HUDEP-2 (cell line): ENCODE data around the gene AOPEP.
A peak's percentile ranks its signal among the peaks of the same experiment; 100 is the strongest.

Experiments used
- DNase-seq, 76 experiments: peaks; one replicate each; lab custom pipeline; 2025; ENCODE audit not compliant: unreplicated experiment in 76 of 76; lab: John Stamatoyannopoulos, UW

AOPEP gene

GRCh38 chr9:95116002-95116807 lies 389.7 kb downstream of the AOPEP start:
- no peak for DNase-seq

DNA sequence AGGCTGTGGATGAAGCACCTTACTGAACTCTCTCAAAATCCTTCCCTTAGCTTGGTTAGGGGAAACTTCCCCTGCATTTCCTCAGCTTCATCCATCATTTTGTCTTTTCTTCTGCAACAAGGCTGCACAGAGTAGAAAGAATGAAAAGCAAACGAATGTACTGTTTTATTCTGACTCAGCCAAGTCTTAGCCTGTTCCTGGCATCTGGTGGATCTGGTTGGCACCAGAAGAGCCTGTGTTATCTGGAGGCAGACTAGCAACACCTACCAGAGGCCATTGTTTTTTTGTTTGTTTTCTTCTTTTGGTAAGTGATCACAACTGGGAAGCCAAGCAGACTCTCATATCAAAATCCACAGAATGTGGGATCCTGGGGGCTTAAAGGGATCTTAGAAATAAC lies 390.3 kb downstream of the AOPEP start:
- DNase-seq, result no peak

- DNase-seq, result no peak
Measured at GRCh38 chr9:95118596-95118995, 392.1 kb downstream of the AOPEP start.

DNA sequence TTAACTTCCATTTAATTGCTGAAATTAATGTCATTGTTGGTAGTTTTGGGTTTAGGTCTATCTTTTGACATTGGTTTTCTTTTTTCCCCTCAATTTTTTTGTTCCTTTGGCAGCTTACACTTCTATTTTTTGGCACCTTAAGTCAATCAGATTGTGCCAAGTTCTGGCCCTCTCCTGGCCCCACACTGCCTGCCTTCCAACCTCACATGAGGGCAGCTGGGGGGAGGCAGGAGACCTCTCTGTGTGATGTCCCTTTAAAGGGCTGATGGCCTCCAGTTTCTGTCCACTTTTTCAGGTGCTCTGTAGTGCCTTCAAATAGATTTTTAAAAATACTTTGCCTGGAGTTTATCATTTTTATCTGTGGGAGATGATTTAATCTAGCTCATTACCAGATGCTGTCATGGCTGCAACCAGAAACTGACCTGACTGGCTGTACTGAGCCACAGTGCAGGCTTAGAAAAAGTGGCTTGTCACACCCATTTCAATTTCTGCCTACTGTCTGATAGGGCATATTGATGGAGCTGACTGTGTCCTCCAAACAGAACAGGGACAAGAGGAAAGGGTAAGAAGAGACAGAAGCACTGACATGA lies 394.4 kb downstream of the AOPEP start:
- no peak for DNase-seq

DNA sequence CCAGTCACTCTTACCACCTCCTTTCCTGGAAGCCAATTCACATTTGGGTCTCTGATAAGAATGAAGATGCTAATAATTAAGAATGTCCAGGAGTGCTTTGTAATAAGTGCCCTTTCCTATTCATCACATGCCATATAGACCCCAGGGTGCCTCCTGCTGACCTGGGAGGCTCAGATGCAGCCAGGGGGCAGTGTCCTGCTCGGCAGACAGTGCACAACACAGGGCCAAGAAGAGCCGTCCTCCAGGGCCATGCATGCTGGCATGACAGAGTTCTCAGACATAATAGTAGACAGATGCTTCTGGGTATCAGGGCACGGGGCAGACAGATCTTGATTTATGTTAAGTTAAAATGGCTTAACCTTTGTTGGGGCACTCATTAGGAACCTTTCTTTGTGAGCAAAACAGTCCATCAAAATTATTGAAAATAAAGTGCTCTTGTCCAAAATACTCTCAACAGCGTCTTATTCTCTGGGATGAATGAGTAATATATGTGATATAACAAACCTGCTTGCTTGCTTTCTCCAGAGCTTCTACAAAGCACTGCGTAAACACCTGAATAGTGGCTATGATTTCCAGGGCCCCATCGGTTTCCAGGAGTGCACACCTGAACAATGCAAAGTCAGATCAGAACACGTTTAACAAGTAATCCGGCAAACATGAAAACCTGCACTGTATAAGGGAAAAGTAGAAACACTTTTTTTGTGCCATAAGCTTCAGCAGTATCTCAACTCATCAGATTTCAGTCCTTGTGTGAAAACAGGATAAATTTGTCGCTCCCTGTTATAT lies 398.3 kb downstream of the AOPEP start:
- no peak for DNase-seq

GRCh38 chr9:95125652-95126051 lies 399.2 kb downstream of the AOPEP start:
- no peak for DNase-seq

DNA sequence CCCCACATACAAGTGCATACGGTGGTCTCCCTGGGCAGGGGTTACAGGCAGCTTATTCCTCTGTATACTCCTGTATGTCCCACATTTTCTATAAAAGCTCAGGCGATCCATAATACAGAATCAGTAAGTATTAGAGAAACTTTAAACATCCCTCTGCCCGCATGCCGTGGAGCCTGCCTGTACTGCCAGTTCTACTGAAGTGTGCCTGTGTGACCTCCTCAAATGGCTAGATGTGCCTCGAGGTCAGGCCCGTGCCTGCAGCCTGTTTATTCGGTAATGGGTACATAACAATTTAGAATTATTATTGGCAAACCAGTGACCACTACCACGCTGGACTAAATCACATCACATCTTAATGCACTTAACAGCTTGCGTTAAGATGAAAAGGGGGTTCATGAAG lies 400.2 kb downstream of the AOPEP start:
- no peak for DNase-seq

- DNase-seq, result peak in 59 of 76 experiments; percentile 2 to 74 (median 43)
Measured at GRCh38 chr9:95127249-95128176, 401.0 kb downstream of the AOPEP start.

DNA sequence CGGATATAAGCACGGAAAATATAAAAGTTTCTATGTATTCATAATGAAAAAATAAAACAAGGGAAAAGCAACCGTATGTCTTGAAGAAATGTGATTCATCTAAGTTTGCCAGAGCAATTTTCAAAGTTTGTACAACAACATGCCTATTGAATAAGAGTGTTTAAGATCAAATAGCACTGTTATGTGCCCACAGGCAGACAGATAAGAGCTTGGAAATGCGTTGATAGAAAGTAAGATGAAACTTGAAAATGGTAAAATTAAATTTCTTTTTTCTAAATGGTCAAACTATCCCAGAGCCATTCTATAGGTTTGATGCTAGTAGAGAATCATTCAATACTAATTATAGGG lies 401.7 kb downstream of the AOPEP start:
- no peak for DNase-seq

- no peak for DNase-seq
Measured at GRCh38 chr9:95129476-95130291, 403.2 kb downstream of the AOPEP start.

- DNase-seq, result no peak
Measured at GRCh38 chr9:95130484-95130883, 404.0 kb downstream of the AOPEP start.

DNA sequence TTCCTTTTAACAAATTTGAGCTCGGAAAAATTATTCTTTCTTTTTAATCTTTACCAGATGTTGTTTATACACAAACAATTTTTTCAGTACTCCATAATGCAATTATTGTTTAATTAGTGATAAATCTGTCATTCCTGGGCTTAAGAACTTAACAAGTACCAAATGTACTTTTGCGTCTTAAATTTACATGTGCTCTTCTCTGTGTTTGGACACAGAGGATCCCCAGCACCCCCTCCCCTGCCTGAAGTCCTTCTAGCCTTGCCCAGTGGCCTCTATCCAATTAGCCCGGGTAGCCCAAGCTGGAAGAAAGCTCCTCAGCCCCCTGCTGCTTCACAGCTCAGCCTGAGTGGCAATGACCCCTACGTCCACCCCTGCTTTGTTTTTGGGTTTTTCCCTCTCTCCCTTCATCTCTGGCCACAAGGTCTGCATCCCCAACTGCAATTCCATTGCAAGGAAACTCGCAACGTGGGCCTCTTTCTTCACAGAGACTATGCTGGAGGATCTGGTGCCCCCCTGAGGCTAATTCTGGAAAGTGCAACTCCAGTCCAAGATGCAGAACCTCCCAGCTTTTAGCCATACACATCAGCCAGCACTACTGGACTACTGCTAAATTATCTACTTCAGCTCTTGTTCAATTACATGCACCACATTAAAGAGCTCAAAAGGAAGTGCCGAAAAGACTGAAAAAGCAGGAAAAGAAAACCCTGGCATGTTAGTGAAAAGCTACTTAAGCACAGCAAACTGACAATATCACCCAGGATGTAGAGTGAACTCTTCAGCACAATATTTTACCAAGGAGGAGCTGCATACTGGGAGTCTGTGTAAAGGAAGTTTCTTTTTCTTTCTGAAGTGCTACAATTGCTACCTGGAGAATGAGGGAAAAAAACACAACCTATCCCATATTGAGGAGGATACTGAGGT lies 404.8 kb downstream of the AOPEP start:
- DNase-seq, result peak in 39 of 76 experiments; percentile 1 to 53 (median 21)

DNA sequence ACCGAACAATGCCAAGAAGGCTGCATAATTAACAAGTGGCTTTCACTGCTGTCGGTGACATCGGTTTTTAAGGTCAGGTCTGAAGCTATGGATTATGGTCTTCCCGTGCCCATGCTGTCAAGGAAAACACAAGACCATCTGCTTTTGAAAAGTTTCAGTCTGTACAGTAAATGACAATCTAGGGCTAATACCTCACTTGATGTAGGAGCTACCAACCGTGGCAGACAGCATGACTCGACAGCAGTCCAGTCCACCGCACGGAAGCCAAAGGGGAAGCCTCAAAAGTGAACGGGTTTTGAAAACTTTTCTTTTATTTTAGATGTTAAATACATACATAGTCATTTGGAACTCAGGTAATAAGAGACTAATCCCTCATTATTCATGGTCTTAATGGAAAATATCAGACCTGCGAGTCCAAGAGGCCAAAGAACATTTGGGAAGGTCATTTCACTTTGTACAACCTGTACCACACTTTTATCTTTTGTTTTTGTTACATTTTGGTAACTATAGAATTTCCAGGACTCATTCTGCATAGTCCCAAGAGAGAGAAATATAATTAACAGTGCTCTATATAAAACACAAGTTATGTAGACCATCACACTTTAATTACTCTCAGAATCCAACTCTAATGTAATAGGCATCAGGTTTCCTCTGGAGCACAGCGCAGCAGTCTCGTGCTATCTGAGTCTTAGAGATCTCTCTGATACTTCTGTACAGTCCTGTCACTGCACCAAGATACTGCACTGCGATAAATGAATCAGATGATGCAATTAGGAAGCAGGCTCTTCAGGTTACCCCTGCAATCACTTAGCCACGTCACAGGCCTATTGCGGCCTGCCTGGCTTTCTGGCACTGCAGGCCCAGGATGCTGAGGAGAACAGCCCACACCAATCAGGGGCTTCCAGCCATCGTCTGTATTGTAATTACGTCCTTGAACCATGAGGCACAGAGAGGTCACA lies 406.1 kb downstream of the AOPEP start:
- no peak for DNase-seq

DNA sequence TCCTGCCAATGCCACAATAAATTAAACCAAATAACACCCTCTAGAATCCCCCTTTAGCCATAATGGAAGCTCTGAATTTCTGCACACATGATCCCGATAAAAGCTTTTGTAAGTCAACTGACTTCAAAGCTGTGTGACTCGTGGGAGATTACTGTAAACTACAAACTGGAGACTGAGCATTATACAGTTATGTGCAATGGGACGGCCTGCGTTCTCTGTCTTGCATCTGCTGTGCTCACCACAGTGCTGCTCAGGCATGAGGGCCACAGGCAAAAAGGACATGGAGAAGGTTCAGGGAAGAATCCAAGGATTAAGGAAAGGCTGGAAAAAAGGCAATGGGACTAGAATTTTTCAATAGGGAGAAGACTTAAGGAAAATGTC lies 406.8 kb downstream of the AOPEP start:
- DNase-seq, result no peak

- DNase-seq, result no peak
Measured at GRCh38 chr9:95134457-95134881, 408.0 kb downstream of the AOPEP start.

GRCh38 chr9:95135756-95136155 lies 409.3 kb downstream of the AOPEP start:
- DNase-seq, result no peak
